ENCODE data around the gene RPGRIP1L. TPM values are rescaled to one million over a fixed set of nuclear protein-coding genes. Genes with fewer than 3 reads are reported as not detected.
A peak's percentile ranks its signal among the peaks of the same experiment; 100 is the strongest.

The RPGRIP1L gene
- total and polyA plus RNA-seq, 12 donors, result 2.6 to 11.6 (median 6.6) TPM

DNA sequence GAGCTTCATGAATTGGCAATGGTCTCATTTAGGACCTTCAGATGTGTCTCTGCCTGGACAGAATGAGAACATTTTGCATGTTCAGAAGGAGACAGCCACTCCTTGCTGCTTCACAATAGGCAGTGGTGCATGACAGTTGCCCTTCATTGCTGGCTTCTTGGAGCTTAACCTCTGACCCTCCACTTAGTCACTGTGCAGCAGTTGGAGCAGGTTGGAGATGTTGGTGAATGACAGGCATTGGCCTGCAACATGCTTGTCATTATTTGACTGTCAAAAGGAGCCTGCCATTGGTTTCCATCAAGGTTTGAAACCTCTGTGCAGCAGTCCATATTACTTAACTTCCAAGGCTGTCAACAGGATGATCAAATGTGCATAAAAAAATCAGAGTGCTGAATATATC is 23.0 kb upstream of the RPGRIP1L start:
- Histone ChIP-seq H3K9me3 (replicated peaks in 1 of 3) (no peaks in the 10 kb centered on the region), H3K27ac (no peak overlapping the region), H3K4me1 (replicated peaks in 1 of 2) (peaks cover 14 to 21% of the 10 kb centered on the region in 2 donors), H3K27me3 (no peaks in the 10 kb centered on the region), H3K36me3 (replicated peaks in 1 of 2) (no peaks in the 10 kb centered on the region), H3K4me3 (no peak overlapping the region)
- intact Hi-C loops (cut with DNase I), result no loop called here
- no peak for TF ChIP-seq POLR2A (IDR thresholded peaks at IDR 0.05)
- TF ChIP-seq, protein P1, sequence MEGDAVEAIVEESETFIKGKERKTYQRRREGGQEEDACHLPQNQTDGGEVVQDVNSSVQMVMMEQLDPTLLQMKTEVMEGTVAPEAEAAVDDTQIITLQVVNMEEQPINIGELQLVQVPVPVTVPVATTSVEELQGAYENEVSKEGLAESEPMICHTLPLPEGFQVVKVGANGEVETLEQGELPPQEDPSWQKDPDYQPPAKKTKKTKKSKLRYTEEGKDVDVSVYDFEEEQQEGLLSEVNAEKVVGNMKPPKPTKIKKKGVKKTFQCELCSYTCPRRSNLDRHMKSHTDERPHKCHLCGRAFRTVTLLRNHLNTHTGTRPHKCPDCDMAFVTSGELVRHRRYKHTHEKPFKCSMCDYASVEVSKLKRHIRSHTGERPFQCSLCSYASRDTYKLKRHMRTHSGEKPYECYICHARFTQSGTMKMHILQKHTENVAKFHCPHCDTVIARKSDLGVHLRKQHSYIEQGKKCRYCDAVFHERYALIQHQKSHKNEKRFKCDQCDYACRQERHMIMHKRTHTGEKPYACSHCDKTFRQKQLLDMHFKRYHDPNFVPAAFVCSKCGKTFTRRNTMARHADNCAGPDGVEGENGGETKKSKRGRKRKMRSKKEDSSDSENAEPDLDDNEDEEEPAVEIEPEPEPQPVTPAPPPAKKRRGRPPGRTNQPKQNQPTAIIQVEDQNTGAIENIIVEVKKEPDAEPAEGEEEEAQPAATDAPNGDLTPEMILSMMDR (IDR thresholded peaks at IDR 0.05), result no peak
- DNase-seq, result peak in 2 of 7 donors; percentile 16

DNA sequence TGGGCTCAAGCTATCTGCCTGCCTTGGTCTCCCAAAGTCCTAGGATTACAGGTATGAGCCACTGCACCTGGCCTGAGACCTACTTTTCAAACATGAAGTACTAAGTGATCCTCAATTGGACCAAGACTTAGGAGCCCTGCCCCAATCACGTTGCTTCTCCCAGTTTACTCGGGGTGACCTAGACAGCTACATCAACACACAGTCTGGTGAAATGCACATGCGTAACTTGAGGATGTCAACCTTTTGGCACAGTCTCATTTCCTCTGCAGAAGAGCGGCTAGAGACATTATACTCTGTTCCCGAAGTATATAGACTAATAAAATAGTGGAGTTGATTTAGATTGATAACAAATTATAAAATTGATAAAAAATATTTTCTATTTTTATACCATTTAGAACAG is 17.4 kb upstream of the RPGRIP1L start:
- intact Hi-C loops (cut with DNase I), result no loop called here
- H3K4me3 ChIP-seq, result no peak overlapping the region
- H3K4me1 ChIP-seq (replicated peaks in 1 of 2), result peaks cover 0 to 40% of the 10 kb centered on the region in 2 donors
- no peak overlapping the region for H3K27ac ChIP-seq
- H3K9me3 ChIP-seq (replicated peaks in 1 of 3), result no peaks in the 10 kb centered on the region
- no peaks in the 10 kb centered on the region for H3K36me3 ChIP-seq (replicated peaks in 1 of 2)
- no peak for TF ChIP-seq POLR2A (IDR thresholded peaks at IDR 0.05)
- TF ChIP-seq, protein P1 (IDR thresholded peaks at IDR 0.05), result no peak
- DNase-seq, result no peak
- no peaks in the 10 kb centered on the region for H3K27me3 ChIP-seq
- 87 to 94% (median 91%) methylated on average over 5 of the region's 5 CpGs for WGBS, 4 donors

DNA sequence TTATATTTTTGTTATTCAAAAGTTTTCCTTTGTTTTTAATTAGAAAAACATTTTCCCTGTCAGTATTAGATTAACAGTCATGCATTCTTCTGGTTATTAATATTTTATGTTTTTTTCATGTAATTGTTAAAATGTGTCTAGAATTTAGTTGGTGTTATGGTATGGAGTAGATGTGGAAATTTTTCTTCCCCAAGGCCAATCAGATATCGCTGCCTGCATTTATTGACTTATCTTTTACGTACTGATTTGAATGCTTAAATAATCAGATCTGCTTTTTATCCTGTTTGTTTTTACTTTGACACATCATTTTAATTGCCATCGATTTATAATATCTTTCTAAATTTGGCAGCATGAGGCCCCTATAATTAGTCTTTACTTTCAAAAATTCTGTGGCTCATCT is 13.9 kb upstream of the RPGRIP1L start:
- no peaks in the 10 kb centered on the region for H3K9me3 ChIP-seq (replicated peaks in 1 of 3)
- TF ChIP-seq, protein P1 (IDR thresholded peaks at IDR 0.05), result no peak
- no peak for TF ChIP-seq POLR2A (IDR thresholded peaks at IDR 0.05)
- H3K4me1 ChIP-seq (replicated peaks in 1 of 2), result peaks cover 30 to 68% of the 10 kb centered on the region in 2 donors
- no peak overlapping the region for H3K27ac ChIP-seq
- intact Hi-C loops (cut with DNase I), result no loop called here
- 49 to 65% (median 52%) methylated on average over 3 of the region's 3 CpGs for WGBS, 4 donors
- H3K36me3 ChIP-seq (replicated peaks in 1 of 2), result no peaks in the 10 kb centered on the region
- H3K4me3 ChIP-seq, result no peak overlapping the region
- no peak for DNase-seq
- H3K27me3 ChIP-seq, result no peaks in the 10 kb centered on the region

DNA sequence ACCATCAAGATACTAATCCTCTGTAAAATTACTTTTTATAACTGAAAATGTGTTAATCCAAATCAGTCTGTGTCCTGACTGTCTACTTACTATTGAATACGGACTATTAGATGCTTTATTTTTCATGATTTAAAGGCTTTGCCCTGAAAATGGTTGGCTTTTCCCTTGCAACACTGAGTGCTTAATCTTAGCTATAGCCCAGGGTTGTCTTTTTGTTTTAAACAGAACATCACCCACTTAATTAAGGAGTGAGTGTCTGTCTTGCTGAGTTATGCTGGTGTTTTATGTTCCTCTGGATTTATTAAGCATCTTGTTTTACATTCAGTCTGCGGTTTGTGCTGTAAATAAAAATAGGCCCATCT is 11.3 kb upstream of the RPGRIP1L start:
- TF ChIP-seq, protein P1 (IDR thresholded peaks at IDR 0.05), result no peak
- no peak for TF ChIP-seq POLR2A (IDR thresholded peaks at IDR 0.05)

More for the DNA sequence above, 11.3 kb upstream of the RPGRIP1L start:
- Histone ChIP-seq H3K9me3 (replicated peaks in 1 of 3) (no peaks in the 10 kb centered on the region), H3K27ac (peak overlapping the region in 2 of 5 donors; percentile 60 to 62), H3K27me3 (no peaks in the 10 kb centered on the region), H3K4me3 (no peak overlapping the region), H3K4me1 (replicated peaks in 1 of 2) (peaks cover 30 to 71% of the 10 kb centered on the region in 2 donors), H3K36me3 (replicated peaks in 1 of 2) (no peaks in the 10 kb centered on the region)
- intact Hi-C loops (cut with DNase I), result no loop called here
- WGBS, 4 donors, result 71 to 82% (median 76%) methylated on average over 2 of the region's 2 CpGs
- DNase-seq, result no peak

All from adrenal gland (tissue), 12 donors.